GM12891 (cell line): ENCODE results near the gene ARHGAP18.

ENCODE experiments used
- POLR2A ChIP-seq: IDR thresholded peaks from 2 replicates; pipeline ENCODE4 v1.6.1; 2011; ENCODE audit warnings: low read depth, low read length, control low read depth
- POLR2AphosphoS5 ChIP-seq: IDR thresholded peaks from 2 replicates; pipeline ENCODE4 v1.6.1; 2011; ENCODE audit warnings: low read depth, low read length, control low read depth
- POU2F2 ChIP-seq: IDR thresholded peaks from 2 replicates; pipeline ENCODE4 v1.6.1; 2011; ENCODE audit warnings: low read depth, mild to moderate bottlenecking, control low read depth, low read length, moderate library complexity
- SPI1 ChIP-seq: IDR thresholded peaks from 2 replicates; pipeline ENCODE4 v1.6.1; 2011; ENCODE audit warnings: low read depth, low read length, control low read depth
- TAF1 ChIP-seq: IDR thresholded peaks from 2 replicates; pipeline ENCODE4 v1.6.1; 2011; ENCODE audit warnings: low read depth, low read length, control low read depth

DNA sequence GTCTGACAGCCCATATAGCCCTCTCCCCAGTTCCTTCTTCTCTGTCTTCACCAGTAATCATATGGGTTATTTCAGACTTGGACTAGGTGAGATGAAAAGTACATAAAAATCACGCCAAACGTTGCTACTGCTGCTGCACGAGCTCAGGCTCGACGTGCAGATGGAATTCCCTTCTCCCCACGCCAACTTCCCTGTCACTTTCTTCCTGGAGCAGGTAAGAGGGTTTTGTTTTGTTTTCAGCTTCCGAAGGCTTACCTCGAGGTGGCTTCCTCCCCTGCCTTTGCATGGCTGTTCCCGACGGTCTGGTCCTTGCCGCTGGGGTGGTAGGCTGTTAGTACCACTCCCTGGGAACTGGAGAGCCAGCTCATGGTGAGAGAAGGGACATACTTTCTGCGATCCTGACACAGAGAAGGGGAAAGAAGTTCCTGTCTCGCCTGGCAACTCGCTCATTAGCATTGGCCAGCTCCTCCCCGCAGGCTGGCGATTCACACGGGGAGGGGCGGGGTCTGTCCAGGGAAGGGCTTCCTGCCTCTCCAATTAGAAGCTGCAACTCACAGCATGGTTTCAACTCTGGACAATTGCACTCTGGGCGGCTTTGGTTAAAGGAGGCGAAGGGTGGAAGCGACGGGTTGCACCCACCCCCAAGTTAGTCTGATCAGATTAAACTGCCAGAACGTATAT lies at the start of gene ARHGAP18:
- TF ChIP-seq SPI1 (no peak; the same call in 1 of the 2 replicates), POLR2A (peak; percentile 75; the same call in 1 of the 2 replicates), TAF1 (peak; percentile 31; the same call in 1 of the 2 replicates), POLR2AphosphoS5 (peak; percentile 56; the same call in 1 of the 2 replicates), POU2F2 (peak; percentile 74; the same call in 1 of the 2 replicates)
